GM18867 (cell line): ENCODE data around the gene HDAC4.
A peak's percentile ranks its signal among the peaks of the same experiment; 100 is the strongest.

ENCODE experiments used
- ATAC-seq: cut with Tn5 transposase; IDR thresholded peaks from one replicate; pipeline ENCODE4 v1.9.1; 2021; ENCODE audit warnings: mild to moderate bottlenecking, moderate library complexity; ENCODE audit not compliant: unreplicated experiment

Gene HDAC4

GRCh38 chr2:239370876-239371725, 29.7 kb downstream of the HDAC4 start:
- ATAC-seq: no peak

DNA sequence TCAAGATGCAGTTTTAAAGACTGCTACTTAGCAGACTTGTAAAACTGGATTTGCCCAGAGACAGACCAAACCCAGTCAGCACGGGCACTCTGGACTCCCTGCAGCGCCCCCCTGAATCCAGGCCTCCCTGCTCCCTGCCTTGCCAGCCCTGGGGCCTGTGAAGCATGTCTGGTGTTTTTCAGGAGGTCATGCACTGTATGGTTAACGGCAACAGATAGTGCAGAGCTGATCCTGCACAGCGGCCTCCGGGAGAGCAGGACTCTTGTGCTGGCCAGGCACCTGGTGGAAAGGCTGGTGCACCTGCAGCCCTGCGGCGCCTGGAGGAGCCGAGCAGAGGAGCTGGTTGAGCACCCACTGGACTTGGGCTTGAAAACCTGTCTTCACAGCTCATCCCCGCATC, 30.4 kb downstream of the HDAC4 start:
- no peak for ATAC-seq

DNA sequence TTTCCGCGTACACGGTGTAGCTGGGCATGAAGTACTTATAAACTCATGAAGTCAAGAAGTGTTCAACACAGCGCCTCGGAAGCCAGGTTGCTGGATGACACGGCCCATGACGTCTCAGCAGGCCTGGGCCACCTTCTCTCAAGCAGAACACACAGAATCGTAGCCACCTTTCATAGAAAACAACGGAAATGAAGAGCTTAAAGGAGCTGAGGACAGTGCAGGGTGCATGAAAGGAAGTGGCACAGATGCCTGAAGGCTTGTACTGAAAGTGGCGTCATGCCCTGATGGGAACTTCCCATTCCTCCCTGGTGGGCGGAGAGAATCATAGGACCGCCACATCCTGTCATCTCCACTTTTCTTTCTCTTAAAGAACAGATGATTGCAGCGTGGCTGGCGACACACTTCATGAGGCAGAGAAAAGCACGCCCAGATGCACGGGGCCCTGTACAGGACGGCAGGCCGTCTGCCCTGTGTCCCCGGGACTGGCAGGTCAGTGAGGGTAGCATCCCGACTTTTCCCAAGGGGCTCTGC, 31.1 kb downstream of the HDAC4 start:
- ATAC-seq: peak; percentile 77

DNA sequence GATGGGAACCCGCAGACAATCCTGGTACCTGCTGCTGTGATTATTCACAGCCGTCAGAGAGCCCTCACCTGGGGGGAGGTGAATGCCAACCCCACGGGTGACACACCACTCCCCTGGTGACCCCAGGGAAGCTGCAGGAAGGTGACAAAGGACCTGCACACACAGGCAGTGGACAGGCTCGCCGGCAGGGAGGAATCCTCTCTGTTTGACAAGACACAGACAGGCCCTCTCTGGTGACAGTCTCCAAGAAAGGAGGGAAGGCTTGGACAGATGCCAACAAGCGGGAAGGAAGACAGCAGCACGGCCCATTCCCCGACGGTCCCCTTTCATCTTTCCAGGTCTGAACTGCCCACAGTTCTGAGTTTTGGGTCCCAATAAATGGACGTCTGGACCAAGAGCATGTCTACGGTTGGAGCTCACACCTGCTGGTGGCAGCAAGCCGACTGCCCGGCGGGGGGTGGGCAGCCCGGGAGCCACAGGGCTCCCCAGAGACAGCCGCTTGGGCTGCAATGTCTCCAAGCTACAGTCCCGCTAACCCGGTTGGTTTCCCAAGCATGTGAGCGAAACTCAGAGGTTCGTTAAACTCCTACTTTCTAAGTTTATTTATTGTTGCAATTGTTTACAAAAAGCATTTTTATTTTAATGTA, 31.8 kb downstream of the HDAC4 start:
- peak; percentile 16 for ATAC-seq

GRCh38 chr2:239368321-239368720, 32.5 kb downstream of the HDAC4 start:
- ATAC-seq: no peak

- ATAC-seq: no peak
These were observed 34.1 kb downstream of the HDAC4 start for GRCh38 chr2:239366740-239367139.

GRCh38 chr2:239365782-239366435, 34.9 kb downstream of the HDAC4 start:
- no peak for ATAC-seq

- ATAC-seq: no peak
These were observed 35.6 kb downstream of the HDAC4 start for GRCh38 chr2:239365071-239365781.

- no peak for ATAC-seq
These were observed 36.7 kb downstream of the HDAC4 start for GRCh38 chr2:239363946-239364637.

- no peak for ATAC-seq
These were observed 38.3 kb downstream of the HDAC4 start for GRCh38 chr2:239362507-239362906.

DNA sequence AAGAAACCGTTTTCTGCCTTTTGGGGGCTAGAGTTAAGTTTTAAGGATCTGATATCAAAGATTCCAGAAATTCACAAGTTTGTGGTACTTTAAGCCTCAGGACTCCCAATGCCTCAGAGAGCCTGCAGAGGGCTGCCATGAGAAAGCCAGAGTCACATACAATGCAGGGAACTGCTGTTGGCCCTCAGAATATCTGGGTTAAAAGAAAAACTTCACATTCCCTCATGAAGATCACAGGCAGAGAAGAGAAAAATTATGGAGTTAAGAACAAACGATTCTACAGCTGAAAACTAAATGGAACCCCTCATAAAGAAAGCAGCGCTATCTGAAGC, 39.5 kb downstream of the HDAC4 start:
- ATAC-seq: no peak

DNA sequence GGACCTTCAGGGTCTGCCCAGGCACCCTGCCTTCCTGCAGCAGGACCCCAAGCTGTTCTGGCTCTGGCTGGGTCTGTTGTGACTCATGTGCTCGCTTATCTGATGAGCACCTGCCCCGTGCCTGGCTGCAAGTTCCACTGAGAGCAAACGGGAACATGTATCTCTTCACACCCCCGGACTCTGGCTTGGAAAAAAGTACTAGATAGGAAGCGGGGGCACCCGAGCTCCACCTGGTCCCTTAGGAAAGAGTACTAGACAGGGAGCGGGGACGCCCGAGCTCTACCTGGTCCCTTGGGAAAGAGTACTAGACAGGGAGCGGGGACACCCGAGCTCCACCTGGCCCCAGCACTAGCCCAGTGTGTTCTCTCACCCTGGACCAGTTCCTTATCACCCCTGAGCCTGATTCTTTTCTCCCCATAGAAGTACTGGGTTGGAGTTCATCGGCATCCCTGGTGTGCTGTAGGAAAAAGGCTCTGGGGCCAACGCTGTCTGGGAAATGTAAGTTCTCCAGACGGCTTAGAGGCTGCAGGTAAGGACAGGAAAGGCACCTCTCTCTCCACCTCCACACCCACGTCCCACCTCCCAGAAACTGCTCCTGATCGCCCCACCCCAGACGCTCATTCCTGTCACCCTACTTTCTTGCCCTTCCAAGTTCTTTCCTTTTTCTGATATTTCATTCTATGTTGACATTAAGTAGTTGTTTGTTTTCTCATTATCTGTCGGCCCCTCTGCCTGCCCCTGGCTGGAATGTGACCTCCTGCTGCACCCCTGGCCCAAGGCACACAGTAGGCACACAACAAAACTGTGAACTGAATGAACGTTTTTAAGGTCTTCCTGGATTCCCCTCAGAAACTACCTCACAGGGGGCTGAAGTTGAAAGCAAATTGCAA, 40.2 kb downstream of the HDAC4 start:
- no peak for ATAC-seq

DNA sequence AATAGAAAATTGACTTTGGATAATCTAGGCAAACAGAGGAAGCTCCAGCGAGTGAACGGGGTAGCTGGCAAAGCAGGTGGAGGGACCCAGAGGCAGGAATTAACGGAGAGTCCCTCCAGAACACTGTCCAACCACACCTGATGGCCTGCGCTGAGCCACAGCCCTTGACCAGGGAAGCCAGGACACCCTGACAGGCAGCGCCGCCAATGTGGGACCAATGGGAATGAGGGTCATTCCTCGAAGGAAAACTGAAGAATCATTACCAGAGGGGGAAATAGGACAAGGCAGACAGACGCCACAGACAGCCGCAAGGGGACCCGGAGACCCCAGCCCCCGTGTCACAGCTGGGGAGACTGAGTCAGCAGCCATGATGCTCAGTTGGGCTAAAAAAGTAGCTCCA, 40.8 kb downstream of the HDAC4 start:
- ATAC-seq: no peak

DNA sequence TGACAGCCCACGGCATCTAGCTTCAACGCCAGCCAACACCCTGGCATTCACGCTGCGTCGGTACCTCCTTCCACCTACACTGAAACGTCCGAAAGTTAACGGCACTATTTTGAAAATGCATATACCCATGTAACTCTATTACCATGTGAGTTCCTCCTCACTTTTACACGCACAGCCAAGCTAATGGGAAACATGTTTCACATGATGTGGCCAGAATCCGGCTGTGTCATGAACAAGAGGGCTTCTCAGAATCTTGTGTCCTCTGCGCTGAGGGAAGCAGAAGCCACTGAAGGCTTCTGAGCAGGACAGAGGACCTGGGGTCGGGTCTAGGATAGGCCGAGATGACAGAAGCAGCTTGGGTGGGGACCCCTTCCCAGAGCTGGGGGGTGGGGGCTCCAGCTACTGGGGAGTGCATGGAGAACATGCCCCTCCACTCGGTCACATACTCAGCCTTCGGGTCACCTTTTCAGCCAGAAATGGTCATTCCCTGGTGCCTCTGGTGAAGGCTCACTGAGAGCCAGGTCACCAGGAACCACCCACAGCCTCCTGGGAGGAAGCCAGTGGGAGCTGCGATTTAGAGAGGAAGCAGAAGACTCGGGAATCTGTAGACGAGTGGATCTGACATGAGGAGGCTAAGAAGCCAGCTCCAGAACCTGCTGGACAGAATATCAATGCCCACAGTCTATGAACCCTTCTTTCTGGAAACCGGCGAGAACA, 41.5 kb downstream of the HDAC4 start:
- ATAC-seq: no peak

- ATAC-seq: no peak
These were observed 42.6 kb downstream of the HDAC4 start for GRCh38 chr2:239358062-239358754.

GRCh38 chr2:239355724-239356123, 45.1 kb downstream of the HDAC4 start:
- ATAC-seq: no peak

DNA sequence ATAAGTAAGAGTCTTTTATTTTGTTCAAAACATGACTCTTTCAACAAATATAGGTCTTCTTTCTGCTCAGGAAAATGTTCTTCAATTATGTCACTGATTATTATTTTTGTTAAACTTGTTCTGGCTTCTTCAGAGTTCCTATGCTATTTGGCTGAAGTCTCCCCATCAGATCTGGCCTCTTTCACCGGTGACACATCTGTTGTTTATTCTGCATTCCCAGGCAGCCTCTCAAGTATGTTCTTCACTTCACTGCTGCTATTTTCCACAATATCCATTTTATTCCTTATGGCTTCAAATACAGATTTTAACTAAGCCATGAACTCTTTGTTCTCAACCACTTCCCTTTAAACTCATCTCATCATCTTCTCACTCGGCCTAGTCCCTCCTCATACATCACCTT, 45.7 kb downstream of the HDAC4 start:
- ATAC-seq: no peak

DNA sequence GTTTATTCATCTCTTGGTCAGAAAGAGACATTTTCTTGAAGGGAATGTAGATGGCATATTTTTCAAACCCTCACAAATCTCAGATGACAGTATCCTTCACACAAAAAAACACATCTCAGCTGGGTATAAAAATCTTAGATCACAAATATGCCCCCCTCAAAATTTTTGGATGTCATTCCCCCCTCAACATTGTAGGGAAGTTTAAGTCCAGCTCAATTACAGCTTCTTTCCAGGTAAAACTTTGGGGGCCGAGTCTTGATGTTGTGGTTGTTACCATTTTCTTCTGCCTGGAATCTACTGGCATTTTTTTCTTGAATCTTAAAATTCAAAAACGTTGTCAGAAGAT, 46.1 kb downstream of the HDAC4 start:
- no peak for ATAC-seq
